HCT116 (cell line): ENCODE data around the gene UTF1. TPM values are rescaled to one million over a fixed set of nuclear protein-coding genes. Genes with fewer than 3 reads are reported as not detected.
A peak's percentile ranks its signal among the peaks of the same experiment; 100 is the strongest.

ENCODE experiments used
- ATAC-seq: fragments of 200-7000 bp; cut with Tn5 transposase; 2 replicates; pipeline ENCODE4 v1.9.1; 2020; ENCODE audit warnings: mild to moderate bottlenecking, moderate library complexity
- BruUV-seq: library from RNA; stranded (reverse); fragments of 400-500 nt; replicated peaks from 2 replicates; lab custom pipeline; 2021; lab: Mats Ljungman, UMichigan
- CTCF ChIA-PET: fragments of 300-600 bp; sonication (Branson Sonifier 250); formaldehyde crosslinking; loops from one replicate; lab custom pipeline; 2021; ENCODE audit warnings: antibody characterized with exemption; lab: Charles Lee
- POLR2A ChIA-PET: fragments of 300-600, 350-600 bp; sonication (Branson Sonifier 250); formaldehyde crosslinking; loops from one replicate; lab custom pipeline; 2021; ENCODE audit warnings: antibody characterized with exemption; lab: Charles Lee
- RAD21 ChIA-PET, 2 experiments: fragments of 300-600 bp; sonication (Branson Sonifier 250); formaldehyde crosslinking; loops; one replicate each; lab custom pipeline; 2023; ENCODE audit warnings: low total read pairs in 2 of 2; ENCODE audit not compliant: uncharacterized antibody in 2 of 2, unreplicated experiment in 2 of 2, low non-redundant PET in 1 of 2; lab: Charles Lee
- DNase-seq: peaks from one replicate; pipeline ENCODE4 v3.0.0-alpha.2; 2010; ENCODE audit warnings: low read depth, low spot score
- H2AFZ ChIP-seq: fragments of 200-600 bp; shearing (Covaris generic), sonication (generic); 2 replicates; pipeline ENCODE4 v1.6.1; 2017; ENCODE audit warnings: low read depth, mixed run types, mixed read lengths, antibody characterized with exemption, low read length; ENCODE audit not compliant: poor library complexity, severe bottlenecking
- H3K27ac ChIP-seq: 2 replicates; pipeline ENCODE4 v1.5.1; 2012; ENCODE audit warnings: low read depth, low read length
- H3K27me3 ChIP-seq: fragments of 200-600 bp; sonication (generic); 2 replicates; pipeline ENCODE4 v1.6.1; 2016; ENCODE audit warnings: mixed run types, low read length, mixed read lengths; ENCODE audit not compliant: insufficient read depth
- H3K36me3 ChIP-seq, 2 experiments: fragments of 200-500 bp in 1 of 2; fragments of 200-600 bp in 1 of 2; sonication (Bioruptor generic) in 1 of 2; sonication (generic) in 1 of 2; 2 replicates each; pipeline versions ENCODE4 v1.5.1 to v1.6.1; 2014 to 2016; ENCODE audit warnings: low read length in 2 of 2, inconsistent platforms in 1 of 2, mixed read lengths in 1 of 2, mixed run types in 1 of 2; ENCODE audit not compliant: insufficient read depth in 2 of 2, control insufficient read depth in 1 of 2
- H3K4me1 ChIP-seq, 2 experiments: fragments of 200-600 bp in 1 of 2; sonication (generic) in 1 of 2; 2 replicates each; pipeline versions ENCODE4 v1.5.1 to v1.6.1; 2012 to 2017; ENCODE audit warnings: low read length in 2 of 2, inconsistent platforms in 1 of 2, mild to moderate bottlenecking in 1 of 2, mixed read lengths in 1 of 2, mixed run types in 1 of 2, moderate library complexity in 1 of 2; ENCODE audit not compliant: insufficient read depth in 2 of 2, control insufficient read depth in 1 of 2
- H3K4me2 ChIP-seq: fragments of 200-600 bp; sonication (generic); 2 replicates; pipeline ENCODE4 v1.6.1; 2017; ENCODE audit warnings: mixed run types, low read length, mixed read lengths
- H3K4me3 ChIP-seq, 2 experiments: fragments of 200-600 bp in 1 of 2; sonication (generic) in 1 of 2; replicated peaks in 1 of 2; 2 replicates each; pipeline ENCODE4 v1.5.1; 2011 to 2016; ENCODE audit warnings: low read length in 2 of 2, control low read depth in 1 of 2, low read depth in 1 of 2, mild to moderate bottlenecking in 1 of 2, mixed read lengths in 1 of 2, mixed run types in 1 of 2
- H3K79me2 ChIP-seq: fragments of 200-600 bp; sonication (generic); 2 replicates; pipeline ENCODE4 v1.6.1; 2017; ENCODE audit warnings: mild to moderate bottlenecking, mixed run types, low read length, moderate library complexity, mixed read lengths; ENCODE audit not compliant: insufficient read depth
- H3K9ac ChIP-seq: fragments of 200-600 bp; sonication (generic); 2 replicates; pipeline ENCODE4 v1.6.1; 2016; ENCODE audit warnings: low read length, mixed read lengths
- H3K9me2 ChIP-seq: fragments of 200-600 bp; sonication (generic), shearing (Covaris generic); 2 replicates; pipeline ENCODE4 v1.6.1; 2017; ENCODE audit warnings: mixed run types, mild to moderate bottlenecking, moderate library complexity; ENCODE audit not compliant: insufficient read depth
- H3K9me3 ChIP-seq, 2 experiments: fragments of 200-500 bp in 1 of 2; fragments of 200-600 bp in 1 of 2; sonication (Bioruptor generic) in 1 of 2; sonication (generic) in 1 of 2; 2 replicates each; pipeline ENCODE4 v1.6.1; 2014 to 2017; ENCODE audit warnings: low read length in 2 of 2, mixed read lengths in 2 of 2, inconsistent platforms in 1 of 2, low read depth in 1 of 2, mild to moderate bottlenecking in 1 of 2, mixed run types in 1 of 2, moderate library complexity in 1 of 2; ENCODE audit not compliant: control insufficient read depth in 1 of 2, insufficient read depth in 1 of 2
- H4K20me1 ChIP-seq: fragments of 200-600 bp; sonication (generic), shearing (Covaris generic); 2 replicates; pipeline ENCODE4 v1.6.1; 2017; ENCODE audit warnings: mixed run types, mild to moderate bottlenecking, moderate library complexity; ENCODE audit not compliant: insufficient read depth
- CBX3 ChIP-seq: IDR thresholded peaks from 2 replicates; pipeline ENCODE4 v1.6.1; 2012; ENCODE audit warnings: low read depth
- FOSL1 ChIP-seq: IDR thresholded peaks from 2 replicates; pipeline ENCODE4 v1.6.1; 2012; ENCODE audit warnings: low read depth
- MAX ChIP-seq: IDR thresholded peaks from 2 replicates; pipeline ENCODE4 v1.6.1; 2012
- POLR2A ChIP-seq: IDR thresholded peaks from 2 replicates; pipeline ENCODE4 v1.7.0; 2011; ENCODE audit warnings: borderline replicate concordance; ENCODE audit not compliant: insufficient read depth, insufficient read length; ENCODE audit errors: extremely low read depth
- SRF ChIP-seq: IDR thresholded peaks from 2 replicates; pipeline ENCODE4 v1.6.1; 2012; ENCODE audit warnings: low read depth
- YY1 ChIP-seq: IDR thresholded peaks from 2 replicates; pipeline ENCODE4 v1.6.1; 2011; ENCODE audit warnings: low read length, low read depth, moderate library complexity, mild to moderate bottlenecking; ENCODE audit not compliant: insufficient replicate concordance; ENCODE audit errors: extremely low read depth
- ZFX ChIP-seq: fragments of 450-650 bp; IDR thresholded peaks from 2 replicates; pipeline ENCODE4 v1.6.1; 2017
- ZNF274 ChIP-seq: fragments of 200-500 bp; sonication (Bioruptor generic); IDR thresholded peaks from 2 replicates; pipeline ENCODE4 v1.6.1; 2014; ENCODE audit warnings: mild to moderate bottlenecking, low read depth, low read length, inconsistent platforms
- intact Hi-C: fragments of 100-400 bp; cut with micrococcal nuclease; formaldehyde crosslinking; loops from 2 replicates; pipeline ENCODE4 v1.10.0; 2022
- total RNA-seq: library from RNA; stranded (reverse); gene quantifications from one replicate; pipeline ENCODE4 v1.2.1, GENCODE V29; 2021; ENCODE audit not compliant: unreplicated experiment
- TF ChIP-seq, protein P1 (sequence below): IDR thresholded peaks from 2 replicates; pipeline ENCODE4 v1.6.1; 2012

Gene UTF1
- total RNA-seq, 1 experiment from 2014 or later = not detected

- TF ChIP-seq MAX = peak; percentile 84
- TF ChIP-seq SRF = no peak
- peak; percentile 9 for TF ChIP-seq POLR2A
- TF ChIP-seq CBX3 = no peak
Observed at GRCh38 chr10:133257489-133258065, 27.6 kb downstream of the UTF1 start (continued).

DNA sequence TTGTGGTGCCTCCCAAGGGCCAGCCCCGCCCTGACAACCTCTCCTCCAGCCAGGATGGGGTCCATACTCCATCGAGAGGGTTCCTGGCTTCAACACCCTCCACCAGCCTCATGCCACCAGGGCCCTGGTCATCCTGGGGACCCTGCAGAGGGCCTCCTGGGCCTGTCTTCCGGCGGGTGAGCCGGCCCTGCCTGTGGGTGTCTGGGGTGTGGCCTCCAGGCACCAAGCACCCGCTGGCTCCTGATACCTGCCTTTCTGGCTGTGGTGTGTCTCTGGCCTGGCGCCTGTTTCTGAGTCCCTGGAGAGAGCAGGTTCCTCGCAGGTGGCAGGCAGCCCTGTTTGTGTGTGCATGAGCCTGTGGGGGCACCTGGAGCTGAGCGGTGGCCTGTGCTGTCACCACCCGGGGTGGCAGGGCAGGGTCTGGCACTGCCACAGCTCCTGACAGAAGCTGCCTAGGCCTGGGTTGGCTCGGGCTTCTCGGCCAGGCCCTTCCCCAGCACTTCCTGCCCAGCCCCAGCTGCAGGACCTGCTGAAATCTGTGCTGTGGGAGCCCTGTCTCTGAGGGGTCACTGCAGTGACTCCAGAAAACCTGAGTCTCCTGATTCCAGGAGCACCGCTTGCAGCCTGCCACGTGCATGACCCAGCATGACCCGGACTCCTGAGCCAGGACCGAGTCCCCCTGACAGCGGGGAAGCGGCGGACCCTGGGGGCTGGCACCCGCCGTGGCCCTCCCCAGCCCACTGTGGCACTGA is 28.2 kb downstream of the UTF1 start:
- BruUV-seq = no TSS peak
- TF ChIP-seq ZFX = 0 out of 2 replicates have a peak, but pooled peaks have one; percentile 3
- no peak for TF ChIP-seq POLR2A
- TF ChIP-seq YY1 = no peak
- TF ChIP-seq FOSL1 = no peak
- TF ChIP-seq SRF = no peak
- TF ChIP-seq ZNF274 = no peak
- TF ChIP-seq MAX = no peak
- TF ChIP-seq, protein P1, sequence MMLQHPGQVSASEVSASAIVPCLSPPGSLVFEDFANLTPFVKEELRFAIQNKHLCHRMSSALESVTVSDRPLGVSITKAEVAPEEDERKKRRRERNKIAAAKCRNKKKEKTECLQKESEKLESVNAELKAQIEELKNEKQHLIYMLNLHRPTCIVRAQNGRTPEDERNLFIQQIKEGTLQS = no peak
- TF ChIP-seq, all 23 proteins: peak for 1
- Histone ChIP-seq H3K27ac (peak overlapping the region; percentile 92), H3K27me3 (no peaks in the 10 kb centered on the region), H3K4me3 (peak overlapping the region; percentile 33 to 54; a peak in 3 of 4 replicates), H4K20me1 (no peaks in the 10 kb centered on the region), H3K79me2 (no peaks in the 10 kb centered on the region), H3K4me2 (peak overlapping the region; percentile 74), H3K36me3 (no peaks in the 10 kb centered on the region), H3K9me2 (no peaks in the 10 kb centered on the region), H3K9me3 (no peaks in the 10 kb centered on the region), H2AFZ (no peak overlapping the region), H3K4me1 (peaks cover 40 to 50% of the 10 kb centered on the region in 2 experiments), H3K9ac (peak overlapping the region; percentile 63)
- ATAC-seq = peak; percentile 29
- CTCF ChIA-PET = interaction anchor here (1.9 kb wide), 1 partner anchor 113 kb away, joined by 4 read pairs; no protein-coding TSS in a partner anchor
- intact Hi-C loops = loop anchor here (2.0 to 10.0 kb wide), 3 partner anchors 113 to 353 kb away; partner anchors contain the start of gene CFAP46
- no peak for DNase-seq
- RAD21 ChIA-PET = no interaction called here
- POLR2A ChIA-PET = interaction anchor here (0.9 kb wide), 1 partner anchor 12 kb away, joined by 3 read pairs; no protein-coding TSS in a partner anchor
